HUES64 (cell line): ENCODE results near the gene MAML1.

ENCODE experiments used
- H3K27ac ChIP-seq: 2 replicates; pipeline ENCODE4 v1.7.0; 2013; ENCODE audit warnings: low read depth, low read length, inconsistent platforms
- H3K27me3 ChIP-seq: 2 replicates; pipeline ENCODE4 v1.6.1; 2013; ENCODE audit warnings: mild to moderate bottlenecking, low read length; ENCODE audit not compliant: insufficient read depth
- H3K36me3 ChIP-seq: 2 replicates; pipeline ENCODE4 v1.6.1; 2013; ENCODE audit warnings: mild to moderate bottlenecking, low read length; ENCODE audit not compliant: insufficient read depth
- H3K4me1 ChIP-seq: 2 replicates; pipeline ENCODE4 v1.6.1; 2013; ENCODE audit warnings: mild to moderate bottlenecking, low read length, moderate library complexity; ENCODE audit not compliant: insufficient read depth
- H3K4me3 ChIP-seq: 2 replicates; pipeline ENCODE4 v1.5.1; 2013; ENCODE audit warnings: mild to moderate bottlenecking, low read length, moderate library complexity
- H3K9ac ChIP-seq: 2 replicates; pipeline ENCODE4 v1.6.1; 2013; ENCODE audit warnings: mild to moderate bottlenecking, low read depth, low read length
- H3K9me3 ChIP-seq: 2 replicates; pipeline ENCODE4 v1.6.1; 2013; ENCODE audit warnings: low read depth, low read length; ENCODE audit not compliant: insufficient read depth
- WGBS: fragments of 150-250, 120-280 bp; methylation state at CpG from one replicate; pipeline ENCODE4 v1.1.7; 2013; ENCODE audit warnings: missing lambda C conversion rate; 5-methylcytosine and 5-hydroxymethylcytosine counted together

MAML1 gene

GRCh38 chr5:179820483-179821297 lies 88.1 kb downstream of the MAML1 start, which contains the start of gene SQSTM1:
SQSTM1 (plus strand) TSS chr5:179820905; CDS start chr5:179820937, 32 bp downstream.
- H3K27ac ChIP-seq = peak within 1 kb of the TSS; percentile 87
- peaks cover 27% of the 10 kb centered on the region for H3K4me1 ChIP-seq
- no peaks in the 10 kb centered on the region for H3K9me3 ChIP-seq
- WGBS = 2% methylated on average over 81 of the region's 81 CpGs
- peaks cover 31% of the 10 kb centered on the region for H3K36me3 ChIP-seq
- H3K9ac ChIP-seq = peak within 1 kb of the TSS; percentile 88
- H3K27me3 ChIP-seq = 0 out of 2 replicates have a peak, but pooled peaks cover 12% of the 10 kb centered on the region
- peak within 1 kb of the TSS; percentile 63 for H3K4me3 ChIP-seq

- Histone ChIP-seq H3K9me3 (no peaks in the 10 kb centered on the region), H3K36me3 (peaks cover 39% of the 10 kb centered on the region), H3K9ac (peak overlapping the region; percentile 88), H3K4me3 (peak overlapping the region; percentile 63), H3K27me3 (0 out of 2 replicates have a peak, but pooled peaks cover 11% of the 10 kb centered on the region), H3K27ac (peak overlapping the region; percentile 87), H3K4me1 (peaks cover 27% of the 10 kb centered on the region)
- WGBS = under 1% methylated on average over 52 of the region's 54 CpGs
These were observed 88.9 kb downstream of the MAML1 start for GRCh38 chr5:179821298-179822058.

- H3K27me3 ChIP-seq = 0 out of 2 replicates have a peak, but pooled peaks cover 6% of the 10 kb centered on the region
- peak overlapping the region; percentile 63 for H3K4me3 ChIP-seq
- H3K36me3 ChIP-seq = peaks cover 45% of the 10 kb centered on the region
- WGBS = 89% methylated on average over 3 of the region's 3 CpGs
- peaks cover 29% of the 10 kb centered on the region for H3K4me1 ChIP-seq
- no peak overlapping the region for H3K9ac ChIP-seq
- H3K9me3 ChIP-seq = no peaks in the 10 kb centered on the region
- H3K27ac ChIP-seq = no peak overlapping the region
These were observed 89.4 kb downstream of the MAML1 start for GRCh38 chr5:179822059-179822432.

- H3K9ac ChIP-seq = no peak overlapping the region
- 84% methylated on average over 8 of the region's 8 CpGs for WGBS
- peak overlapping the region; percentile 63 for H3K4me3 ChIP-seq
- no peak overlapping the region for H3K27ac ChIP-seq
- H3K27me3 ChIP-seq = 0 out of 2 replicates have a peak, but pooled peaks cover under 1% of the 10 kb centered on the region
- peaks cover 30% of the 10 kb centered on the region for H3K4me1 ChIP-seq
- H3K9me3 ChIP-seq = no peaks in the 10 kb centered on the region
- H3K36me3 ChIP-seq = peaks cover 47% of the 10 kb centered on the region
These were observed 89.9 kb downstream of the MAML1 start for GRCh38 chr5:179822444-179822990.

GRCh38 chr5:179823937-179824744 lies 91.5 kb downstream of the MAML1 start:
- no peak overlapping the region for H3K9ac ChIP-seq
- H3K36me3 ChIP-seq = peaks cover 61% of the 10 kb centered on the region
- no peaks in the 10 kb centered on the region for H3K9me3 ChIP-seq

GRCh38 chr5:179824745-179825112 lies 92.1 kb downstream of the MAML1 start:
- Histone ChIP-seq H3K4me3 (no peak overlapping the region), H3K4me1 (peaks cover 37% of the 10 kb centered on the region), H3K9me3 (no peaks in the 10 kb centered on the region), H3K9ac (no peak overlapping the region), H3K27ac (no peak overlapping the region), H3K27me3 (no peaks in the 10 kb centered on the region), H3K36me3 (peaks cover 67% of the 10 kb centered on the region)
- 97% methylated on average over 3 of the region's 3 CpGs for WGBS

More at GRCh38 chr5:179823937-179824744, 91.5 kb downstream of the MAML1 start:
- Histone ChIP-seq H3K4me1 (peaks cover 38% of the 10 kb centered on the region), H3K27ac (no peak overlapping the region), H3K27me3 (no peaks in the 10 kb centered on the region), H3K4me3 (no peak overlapping the region)
- 96% methylated on average over 22 of the region's 22 CpGs for WGBS

GRCh38 chr5:179825655-179826182 lies 93.1 kb downstream of the MAML1 start:
- H3K4me1 ChIP-seq = peaks cover 30% of the 10 kb centered on the region
- WGBS = 92% methylated on average over 13 of the region's 13 CpGs
- peaks cover 75% of the 10 kb centered on the region for H3K36me3 ChIP-seq

More at GRCh38 chr5:179825655-179826182, 93.1 kb downstream of the MAML1 start:
- Histone ChIP-seq H3K27ac (no peak overlapping the region), H3K4me3 (no peak overlapping the region), H3K9ac (no peak overlapping the region), H3K27me3 (no peaks in the 10 kb centered on the region), H3K9me3 (no peaks in the 10 kb centered on the region)
